Astrocyte (in vitro differentiated cells and primary cell): ENCODE results near the gene COG3. TPM values are rescaled to one million over a fixed set of nuclear protein-coding genes. Genes with fewer than 3 reads are reported as not detected.

Experiments used
- total RNA-seq: library from RNA; stranded (reverse); gene quantifications from 2 replicates; pipeline ENCODE4 v1.2.1, GENCODE V29; 2021

The COG3 gene
- total RNA-seq, 1 donor from 2014 or later, result 24.9 TPM

Other genes with a start within 250 kb of the COG3 start
- gene TPT1, start 123.8 kb upstream of the COG3 start, total RNA-seq, result 2,316 and 2,540 TPM in 2 replicates
- 14.3 and 15.9 TPM in 2 replicates for gene SLC25A30, start 46.6 kb upstream of the COG3 start, total RNA-seq
- gene ERICH6B, start 150.8 kb downstream of the COG3 start, total RNA-seq, result not detected in 2 replicates
- gene CBY2, start 237.4 kb downstream of the COG3 start, total RNA-seq, result not detected in 2 replicates